ENCODE measurements around the gene TECPR1.
A peak's percentile ranks its signal among the peaks of the same experiment; 100 is the strongest.

The TECPR1 gene

GRCh38 chr7:98251601-98252424 is at the start of gene TECPR1:
TECPR1 (minus strand) TSS chr7:98252232; CDS start chr7:98246146, 6,086 bp downstream.
- peak; percentile 69 to 82 (median 77) for DNase-seq

- no peak for DNase-seq
These were observed 48.8 kb upstream of the TECPR1 start for GRCh38 chr7:98300595-98301372.

GRCh38 chr7:98297626-98298286 is 45.7 kb upstream of the TECPR1 start:
- DNase-seq = no peak

GRCh38 chr7:98296833-98297232 is 44.8 kb upstream of the TECPR1 start:
- no peak for DNase-seq

GRCh38 chr7:98295467-98296192 is 43.6 kb upstream of the TECPR1 start:
- no peak for DNase-seq

GRCh38 chr7:98294798-98295382 is 42.9 kb upstream of the TECPR1 start:
- DNase-seq = no peak

- no peak for DNase-seq
These were observed 42.3 kb upstream of the TECPR1 start for GRCh38 chr7:98294326-98294725.

GRCh38 chr7:98293746-98294145 is 41.7 kb upstream of the TECPR1 start:
- DNase-seq = no peak

- no peak for DNase-seq
These were observed 41.2 kb upstream of the TECPR1 start for GRCh38 chr7:98293265-98293664.

GRCh38 chr7:98291717-98292116 is 39.7 kb upstream of the TECPR1 start:
- DNase-seq = no peak

GRCh38 chr7:98289333-98289875 is 37.4 kb upstream of the TECPR1 start:
- DNase-seq = no peak

- no peak for DNase-seq
These were observed 36.2 kb upstream of the TECPR1 start for GRCh38 chr7:98288064-98288823.

GRCh38 chr7:98287486-98287959 is 35.5 kb upstream of the TECPR1 start:
- no peak for DNase-seq

GRCh38 chr7:98286701-98287485 is 34.9 kb upstream of the TECPR1 start:
- DNase-seq = no peak

- no peak for DNase-seq
These were observed 34.1 kb upstream of the TECPR1 start for GRCh38 chr7:98286093-98286539.

GRCh38 chr7:98285157-98286092 is 33.4 kb upstream of the TECPR1 start:
- DNase-seq = no peak

- DNase-seq = no peak
These were observed 32.5 kb upstream of the TECPR1 start for GRCh38 chr7:98284335-98285036.

- DNase-seq = no peak
These were observed 31.8 kb upstream of the TECPR1 start for GRCh38 chr7:98283887-98284222.

All from activated CD4-positive, CD25-positive, alpha-beta regulatory T cell (primary cell).